Thyroid gland (tissue), 4 donors: ENCODE measurements around the gene ZBTB7B.

Experiments
- CTCF ChIP-seq, 6 experiments: fragments of 200-600 bp in 3 of 6; fragments of 450-650 bp in 3 of 6; sonication (generic) in 3 of 6; IDR thresholded peaks; one replicate each; pipeline ENCODE4 v1.5.1; 2016 to 2019; ENCODE audit warnings: antibody characterized with exemption in 6 of 6, mild to moderate bottlenecking in 2 of 6, inconsistent platforms in 1 of 6, moderate library complexity in 1 of 6
- POLR2A ChIP-seq, 2 donors: fragments of 450-650 bp; IDR thresholded peaks; one replicate each; pipeline ENCODE4 v1.6.1; 2017; ENCODE audit warnings: antibody characterized with exemption in 2 of 2, mild to moderate bottlenecking in 2 of 2, moderate library complexity in 1 of 2

- TF ChIP-seq CTCF (IDR thresholded peaks at IDR 0.05) (no peak), POLR2A (IDR thresholded peaks at IDR 0.05) (no peak)
These were observed 37.9 kb downstream of the ZBTB7B start for GRCh38 chr1:155040358-155041093.
